ENCODE data around the gene LRP2.
"Not testable (repeated sequence)": the region's sequence is repeated elsewhere in the genome, so short reads cannot be mapped to it uniquely, and the experiment has no call there.

The LRP2 gene

DNA sequence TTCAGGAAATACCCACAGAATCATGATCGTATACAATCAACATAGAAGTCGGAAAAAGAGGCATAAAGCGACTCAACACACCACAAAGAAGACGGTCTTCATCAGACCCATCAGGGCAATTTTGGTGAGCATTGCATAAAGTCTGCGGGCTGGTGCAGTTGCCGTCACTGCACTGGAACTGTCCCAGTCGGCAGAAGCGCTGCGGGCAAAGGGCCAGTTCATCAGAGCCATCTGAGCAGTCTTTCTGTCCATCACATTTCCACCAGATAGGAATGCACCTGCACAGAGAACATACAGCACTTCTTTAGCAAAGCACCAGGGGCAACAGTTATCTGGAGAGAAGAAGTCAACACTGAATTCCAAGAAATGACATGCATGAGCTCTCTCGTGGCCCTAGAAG is 187.2 kb downstream of the LRP2 start:
- DNase-seq (ENCODE audit: low read depth) = no peak

GRCh38 chr2:169173876-169174275 is 188.5 kb downstream of the LRP2 start:
- no peak for DNase-seq (ENCODE audit: low read depth)

DNA sequence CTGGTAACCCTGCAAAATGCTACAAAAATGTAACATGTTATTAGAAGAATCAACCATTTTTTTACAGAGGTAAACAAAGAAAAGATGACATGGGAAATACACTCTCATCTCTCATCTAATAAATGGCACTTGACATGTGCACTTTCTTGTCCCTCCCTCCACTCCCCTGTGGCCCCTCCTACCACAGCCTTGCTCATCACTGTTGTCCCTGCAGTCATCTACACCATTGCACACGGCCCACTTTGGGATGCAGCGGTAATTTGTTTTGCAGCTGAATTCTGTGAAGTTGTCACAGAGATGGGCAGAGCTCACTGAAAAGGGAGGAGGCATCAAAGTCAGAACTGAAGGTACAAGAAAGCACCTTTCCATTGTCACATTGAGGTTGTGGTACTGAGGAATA is 189.4 kb downstream of the LRP2 start:
- DNase-seq (ENCODE audit: low read depth) = no peak

DNA sequence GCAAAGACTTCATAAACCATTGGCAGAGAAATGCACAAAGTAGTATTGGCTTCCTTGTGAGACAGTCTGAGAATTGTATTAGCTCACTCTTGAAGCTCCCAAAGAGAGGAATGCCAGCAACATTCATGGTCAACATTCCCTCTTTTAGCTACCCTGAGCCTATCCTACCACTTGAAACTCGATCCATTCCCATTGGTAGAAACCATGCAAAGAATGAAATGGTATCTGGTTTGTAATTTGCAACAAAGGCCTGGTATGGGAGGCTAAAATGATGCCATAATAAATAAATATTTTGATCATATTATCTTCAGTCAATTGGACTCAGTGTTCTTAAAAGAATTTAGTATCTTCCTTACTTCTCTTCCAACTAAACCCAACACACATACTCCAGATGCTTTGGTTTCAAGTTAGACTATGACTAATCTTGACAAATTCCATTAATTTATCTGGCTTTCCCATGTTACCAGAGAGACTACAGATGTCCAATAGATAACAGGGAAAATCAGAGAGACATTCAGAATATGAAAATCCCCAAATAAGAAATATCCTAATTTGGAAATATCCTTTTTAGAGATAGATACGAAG is 190.1 kb downstream of the LRP2 start:
- no peak for DNase-seq (ENCODE audit: low read depth)

DNA sequence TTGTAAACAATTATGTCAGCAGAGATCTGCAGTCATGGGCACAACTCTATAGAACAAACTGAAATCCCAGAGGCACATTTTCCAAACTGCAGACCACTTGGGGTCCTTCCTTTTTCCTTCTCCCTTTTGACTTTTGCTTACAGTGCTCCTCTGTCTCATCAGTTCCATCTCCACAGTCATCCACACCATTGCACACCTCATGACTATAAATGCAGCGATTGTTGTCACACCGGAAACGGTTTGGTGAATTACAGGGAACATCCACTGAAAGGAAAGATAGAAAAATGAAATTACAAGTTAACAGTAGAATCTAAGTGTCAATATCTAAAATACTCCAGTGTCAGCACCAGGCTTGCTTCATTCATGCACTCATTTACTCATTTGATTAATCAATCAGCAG is 196.5 kb downstream of the LRP2 start:
- no peak for DNase-seq (ENCODE audit: low read depth)

DNA sequence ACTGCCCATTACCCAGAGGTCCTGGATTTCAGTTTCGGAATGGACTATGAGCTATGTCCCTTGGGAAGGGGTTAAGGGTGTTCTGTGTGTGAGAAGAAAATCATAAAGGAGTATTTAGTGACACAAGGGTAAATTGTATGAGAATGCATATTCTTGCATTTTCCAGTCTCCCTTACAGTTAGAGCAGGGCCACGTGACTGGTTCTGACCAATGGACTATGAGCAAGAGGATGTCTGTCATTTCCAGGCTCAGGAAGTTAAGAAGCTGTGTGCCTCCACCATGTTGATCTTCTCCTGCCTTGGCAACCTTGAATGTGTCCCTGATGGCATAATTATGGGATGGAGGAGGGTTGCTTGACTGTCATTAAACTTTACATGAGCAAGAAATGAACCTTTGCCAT is 198.0 kb downstream of the LRP2 start:
- no peak for DNase-seq (ENCODE audit: low read depth)

DNA sequence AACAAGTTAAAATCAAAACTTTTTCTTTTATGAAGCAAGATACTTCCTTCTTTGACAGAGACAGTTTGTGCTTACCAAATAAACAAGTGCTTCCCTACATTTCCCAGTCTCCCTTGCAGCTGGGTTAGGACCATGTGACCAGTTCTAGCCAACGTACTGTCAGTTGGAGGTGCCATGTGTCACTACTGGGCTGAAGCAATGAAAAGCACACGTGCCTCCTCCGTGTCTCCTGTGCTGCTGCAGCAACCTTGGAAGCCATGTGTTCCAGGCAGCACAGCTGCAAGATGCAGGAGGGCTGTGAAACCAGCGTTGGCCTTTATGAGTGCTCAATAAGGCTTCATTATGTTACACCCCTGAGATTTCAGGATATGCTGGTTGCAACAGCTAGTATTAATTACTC is 199.7 kb downstream of the LRP2 start:
- no peak for DNase-seq (ENCODE audit: low read depth)

DNA sequence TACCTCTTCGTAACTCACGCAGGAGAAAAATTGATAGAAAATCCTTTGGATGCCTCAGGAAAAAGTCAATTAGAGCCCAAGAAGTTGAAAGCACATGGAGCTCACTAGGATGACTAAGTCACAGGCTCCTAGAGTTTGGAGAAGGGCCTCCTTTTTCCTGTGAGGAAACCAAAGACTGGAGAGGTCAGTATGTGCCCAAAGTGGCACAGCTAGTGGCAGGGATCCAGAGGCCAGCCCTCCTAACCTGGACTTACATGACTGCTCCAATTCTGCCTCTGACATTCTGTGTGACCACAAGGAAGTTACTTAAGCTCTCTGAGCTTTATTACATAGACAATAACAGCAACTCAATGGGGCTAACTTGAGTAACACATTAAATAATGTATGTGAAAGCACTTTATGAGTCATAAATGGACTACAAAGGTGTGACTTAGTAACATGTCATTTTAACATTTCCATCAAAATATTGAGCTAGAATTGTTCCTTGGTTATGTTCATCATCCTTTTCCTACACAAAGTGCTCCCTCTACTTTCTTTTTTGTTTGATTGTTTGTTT is 201.3 kb downstream of the LRP2 start:
- DNase-seq (ENCODE audit: low read depth) = no peak

DNA sequence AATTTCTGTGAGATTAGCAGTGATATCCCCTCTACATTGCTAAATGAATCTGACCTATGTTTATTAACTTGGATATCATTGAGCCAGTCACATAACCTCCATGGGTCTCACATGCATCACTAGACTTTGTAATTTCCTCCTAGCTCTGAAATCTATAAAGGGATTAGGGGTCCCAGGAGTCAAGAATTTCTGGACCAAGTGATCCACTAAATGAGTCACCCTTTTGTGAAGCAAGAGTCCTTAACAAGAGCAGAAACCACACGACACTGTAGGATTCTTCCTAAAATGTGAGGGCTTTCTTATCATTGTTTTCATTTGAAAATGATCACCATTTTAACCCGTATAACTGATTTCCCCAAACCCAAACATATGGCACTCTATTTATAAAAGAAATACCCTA is 202.6 kb downstream of the LRP2 start:
- DNase-seq (ENCODE audit: low read depth) = no peak

GRCh38 chr2:169158874-169159273 is 203.5 kb downstream of the LRP2 start:
- DNase-seq (ENCODE audit: low read depth) = no peak

DNA sequence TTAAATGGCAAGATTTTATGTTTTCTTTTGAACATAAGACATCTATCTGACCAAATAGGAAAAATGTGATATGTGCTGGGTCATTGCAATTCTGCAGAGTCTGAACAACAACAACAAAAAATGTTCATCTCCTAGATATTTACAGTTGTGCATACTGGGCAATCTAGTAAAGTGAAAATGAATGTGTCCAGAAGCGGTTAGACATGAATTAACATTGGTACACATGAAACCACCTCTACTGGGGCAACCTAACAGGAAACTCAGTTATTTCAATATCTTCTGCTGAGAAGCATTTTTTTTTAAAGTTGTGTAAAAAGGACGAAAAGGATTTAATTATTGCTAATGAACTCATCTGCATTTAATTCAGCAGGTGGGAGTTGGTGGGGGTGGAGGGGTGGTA is 216.1 kb downstream of the LRP2 start:
- DNase-seq (ENCODE audit: low read depth) = no peak

DNA sequence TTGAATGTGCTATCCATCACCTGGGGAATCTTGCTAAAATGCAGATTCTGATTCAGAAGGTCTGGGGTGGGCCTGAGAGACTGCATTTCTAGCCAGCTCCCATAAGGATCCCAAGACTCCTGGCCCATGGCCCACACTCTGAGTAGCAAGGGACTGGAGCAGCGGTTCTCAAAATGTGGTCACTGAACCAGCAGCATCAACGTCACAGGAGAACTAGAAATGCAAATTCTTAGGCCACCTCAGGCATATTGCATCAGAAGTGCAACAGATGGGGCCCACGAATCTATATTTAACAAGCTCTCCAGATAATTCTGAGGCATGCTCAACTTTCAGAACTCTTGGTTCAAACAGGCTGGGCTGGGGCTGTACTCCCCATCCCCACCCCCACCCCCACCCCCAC is 218.3 kb downstream of the LRP2 start:
- DNase-seq (ENCODE audit: low read depth) = no peak

DNA sequence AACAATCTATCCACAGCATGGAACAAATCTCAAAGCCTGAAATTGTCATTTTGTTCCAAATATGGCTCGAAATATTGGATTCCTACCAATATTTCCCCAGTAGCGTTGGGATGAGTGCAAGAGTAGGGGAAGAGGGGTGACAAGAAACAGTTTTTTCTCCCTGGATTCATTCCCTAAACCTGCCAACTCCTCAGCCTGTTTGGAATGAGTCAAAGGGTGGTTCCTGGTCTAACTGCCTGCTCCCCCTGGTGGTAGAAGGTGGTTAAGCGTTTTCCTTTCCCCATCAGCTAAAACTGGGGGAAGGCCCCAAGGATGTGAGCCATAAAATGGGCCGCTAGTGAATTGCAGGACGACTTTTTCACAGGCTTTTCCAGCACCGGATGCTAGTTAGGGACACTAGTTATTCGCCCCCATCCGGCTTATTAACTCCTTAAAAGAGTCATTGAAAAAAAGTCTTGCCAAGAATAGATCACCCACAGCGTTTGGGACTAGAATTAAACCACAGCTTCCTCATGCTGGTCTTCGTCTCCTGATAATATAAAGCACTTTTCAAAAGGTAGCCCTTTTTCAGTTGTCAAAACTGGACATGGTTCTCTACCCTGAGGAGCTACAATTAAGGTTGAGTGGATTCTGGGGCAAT is 220.5 kb downstream of the LRP2 start:
- peak; percentile 35 for DNase-seq (ENCODE audit: low read depth)

GRCh38 chr2:169139993-169140767 is 222.2 kb downstream of the LRP2 start:
- no peak for DNase-seq (ENCODE audit: low read depth)

- no peak for DNase-seq (ENCODE audit: low read depth)
These were observed 223.2 kb downstream of the LRP2 start for GRCh38 chr2:169139145-169139544.

DNA sequence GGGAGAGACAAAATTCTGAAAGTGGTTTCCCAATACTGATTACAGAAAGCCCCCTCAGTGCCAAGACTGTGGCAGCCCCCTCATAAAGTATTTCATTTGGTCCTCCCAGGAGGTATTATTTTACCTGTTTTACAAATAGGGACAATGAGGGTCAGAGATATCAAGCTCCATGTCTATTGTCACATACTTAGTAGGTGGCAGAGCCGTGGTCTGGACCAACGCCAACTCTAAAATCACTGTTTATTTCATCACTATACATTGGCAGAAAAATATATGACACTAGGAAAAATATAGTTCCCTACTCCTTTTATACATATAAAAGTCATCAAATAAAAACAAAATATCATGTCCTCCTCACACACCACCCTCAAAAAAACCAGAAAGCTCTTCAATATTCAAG is 224.4 kb downstream of the LRP2 start:
- DNase-seq (ENCODE audit: low read depth) = no peak

DNA sequence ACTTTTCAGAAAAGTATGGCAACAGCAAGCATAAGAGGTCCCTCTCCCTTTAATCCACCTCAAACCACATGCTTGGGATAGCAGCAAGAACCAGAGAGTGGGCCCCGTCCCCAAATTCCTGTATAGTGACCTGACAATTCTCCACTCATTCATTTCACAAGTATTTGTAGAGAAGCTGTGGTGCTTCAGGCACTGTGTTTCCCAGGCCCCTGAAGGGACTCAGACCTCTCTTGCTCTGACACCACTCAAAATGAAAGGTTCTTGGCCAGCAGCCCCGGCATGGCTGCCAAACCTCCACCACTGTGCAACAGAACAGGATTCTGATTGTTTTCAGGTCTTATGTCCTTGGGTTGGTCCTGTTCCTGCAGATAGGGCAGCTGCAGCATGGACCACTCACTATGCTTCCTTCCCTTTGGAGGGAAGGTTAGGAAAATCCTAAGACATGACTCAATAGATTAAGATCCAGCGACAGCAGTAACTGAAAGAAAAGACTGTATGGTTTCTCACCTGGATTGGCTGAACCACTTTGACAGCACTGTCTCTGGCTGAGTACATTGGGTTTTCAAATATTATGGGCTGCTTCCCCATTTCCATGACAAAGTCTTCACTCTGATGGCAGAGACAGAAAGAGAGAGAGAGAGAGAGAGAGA is 225.3 kb downstream of the LRP2 start:
- DNase-seq (ENCODE audit: low read depth) = no peak

DNA sequence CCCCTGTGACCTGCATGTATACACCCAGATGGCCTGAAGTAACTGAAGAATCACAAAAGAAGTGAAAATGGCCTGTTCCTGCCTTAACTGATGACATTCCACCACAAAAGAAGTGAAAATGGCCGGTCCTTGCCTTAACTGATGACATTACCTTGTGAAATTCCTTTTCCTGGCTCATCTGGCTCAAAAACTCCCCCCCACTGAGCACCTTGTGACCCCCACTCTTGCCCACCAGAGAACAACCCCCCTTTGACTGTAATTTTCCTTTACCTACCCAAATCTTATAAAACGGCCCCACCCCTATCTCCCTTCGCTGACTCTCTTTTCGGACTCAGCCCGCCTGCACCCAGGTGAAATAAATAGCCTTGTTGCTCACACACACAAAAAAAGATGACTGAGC is 225.9 kb downstream of the LRP2 start:
- DNase-seq (ENCODE audit: low read depth) = not testable (repeated sequence)

DNA sequence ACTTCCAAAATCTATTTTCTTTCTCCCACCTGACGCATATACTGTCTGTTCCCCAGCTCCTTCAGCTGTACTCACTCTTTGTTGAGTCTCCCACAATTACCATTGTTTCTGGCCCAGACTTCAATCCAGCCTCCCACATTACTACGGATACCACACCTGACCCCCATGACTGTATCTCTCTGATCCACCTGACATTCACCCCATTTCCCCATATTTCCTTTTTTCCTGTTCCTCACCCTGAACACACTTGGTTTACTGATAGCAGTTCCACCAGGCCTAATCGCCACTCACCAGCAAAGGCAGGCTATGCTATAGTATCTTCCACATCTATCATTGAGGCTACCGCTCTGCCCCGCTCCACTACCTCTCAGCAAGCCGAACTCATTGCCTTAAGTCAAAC is 228.1 kb downstream of the LRP2 start:
- DNase-seq (ENCODE audit: low read depth) = not testable (repeated sequence)

DNA sequence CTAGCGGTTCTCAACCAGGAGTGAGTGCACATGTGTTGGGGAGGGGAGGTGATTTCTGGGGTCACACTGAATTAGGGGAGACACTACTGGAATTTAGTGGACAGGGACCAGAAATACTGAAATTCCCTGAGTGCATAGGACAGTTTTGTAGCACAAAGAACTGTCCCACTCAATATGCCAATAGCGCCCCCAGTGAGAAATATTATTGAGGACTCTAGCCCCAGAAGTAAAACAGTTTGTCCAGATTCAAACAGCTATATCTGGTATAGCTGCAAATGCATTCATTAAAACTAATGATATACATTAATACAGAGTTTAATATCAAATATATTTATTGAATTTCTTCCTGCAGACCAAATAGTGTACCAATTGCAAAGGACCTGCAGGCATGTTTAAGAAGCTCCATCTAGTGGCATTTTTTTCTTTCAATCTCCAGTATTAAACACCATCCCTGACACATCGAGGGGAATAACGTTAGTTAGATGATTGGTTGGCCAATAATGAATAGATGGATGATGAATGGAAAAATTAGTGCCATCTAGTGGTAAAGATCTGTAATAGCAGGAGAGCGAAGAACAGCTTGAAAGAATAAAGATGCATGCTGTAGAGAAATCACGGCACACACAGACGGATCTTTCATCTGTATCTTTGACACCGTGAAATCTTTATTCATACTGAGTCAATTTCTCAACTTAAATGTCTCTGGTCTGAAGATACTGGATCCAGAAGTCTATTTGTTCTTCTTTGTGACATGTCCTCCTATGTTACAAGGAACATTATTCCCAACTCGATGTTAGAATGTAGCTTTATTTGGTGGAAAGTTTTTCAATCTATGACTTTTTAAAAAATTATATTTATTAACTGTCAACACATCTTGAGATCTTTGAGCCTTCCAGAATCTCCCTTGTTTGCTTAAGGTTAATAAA is 230.5 kb downstream of the LRP2 start:
- DNase-seq (ENCODE audit: low read depth) = no peak

DNA sequence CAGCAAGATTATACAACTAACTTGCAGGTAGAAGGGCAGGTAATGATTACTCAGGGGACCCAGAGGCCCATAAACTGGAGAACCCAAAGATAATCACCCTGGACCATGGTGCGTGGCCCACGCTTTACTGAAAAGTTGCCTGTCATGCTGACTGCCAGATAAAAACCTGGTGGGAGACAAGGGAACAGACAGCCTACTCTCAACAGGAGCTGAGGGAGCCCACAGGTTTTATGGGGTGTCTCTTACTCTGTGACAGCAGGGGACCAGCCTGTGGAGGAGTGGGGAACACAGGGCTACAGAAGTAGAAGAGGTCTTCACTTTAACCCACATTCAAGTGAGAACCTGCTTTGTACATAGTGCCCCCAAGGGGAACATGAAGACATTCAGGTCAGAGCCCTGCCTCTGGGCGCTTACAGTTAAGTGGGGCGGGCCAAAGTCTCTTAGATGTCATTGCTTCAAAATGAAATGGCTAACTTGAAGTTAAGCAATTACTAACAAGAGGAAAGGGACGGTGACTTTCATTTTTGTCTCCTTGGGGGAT is 232.6 kb downstream of the LRP2 start:
- no peak for DNase-seq (ENCODE audit: low read depth)
